ENCODE data around the gene GREB1.

DNA sequence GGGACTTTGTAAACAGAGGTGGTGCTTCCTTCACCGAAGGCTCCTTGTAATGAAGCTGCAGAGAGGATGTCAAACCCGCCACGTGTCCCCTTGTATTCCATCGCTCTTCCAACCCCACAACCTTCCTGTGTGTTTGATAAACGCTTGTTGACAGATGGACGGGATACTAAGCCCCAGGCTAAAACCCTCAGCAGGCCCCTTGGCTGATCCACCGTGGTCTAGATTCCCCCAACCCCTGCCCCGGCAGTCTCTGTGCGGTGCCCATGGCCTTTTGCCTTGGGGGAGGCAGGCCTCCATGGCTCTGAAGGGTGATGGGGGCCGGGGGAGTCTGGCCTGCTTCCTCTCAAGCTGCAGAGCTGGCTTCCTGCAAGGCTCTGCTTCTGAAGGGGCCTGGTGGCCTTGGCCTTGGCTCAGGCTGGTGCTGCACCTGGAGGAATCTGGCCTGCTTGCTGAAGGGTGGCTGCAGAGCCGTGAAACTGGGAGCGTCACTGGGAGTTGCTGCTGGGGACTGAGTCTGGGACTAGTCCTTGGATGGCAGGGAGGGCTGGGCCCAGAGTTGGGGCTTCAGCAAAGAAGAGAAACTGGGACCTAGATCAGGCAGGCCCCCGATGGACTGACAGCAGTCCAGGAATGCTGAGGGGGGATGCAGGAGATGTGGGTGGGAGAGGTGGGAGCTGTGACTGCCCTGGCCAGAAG, 145.8 kb downstream of the GREB1 start:
- TF ChIP-seq, protein P1, sequence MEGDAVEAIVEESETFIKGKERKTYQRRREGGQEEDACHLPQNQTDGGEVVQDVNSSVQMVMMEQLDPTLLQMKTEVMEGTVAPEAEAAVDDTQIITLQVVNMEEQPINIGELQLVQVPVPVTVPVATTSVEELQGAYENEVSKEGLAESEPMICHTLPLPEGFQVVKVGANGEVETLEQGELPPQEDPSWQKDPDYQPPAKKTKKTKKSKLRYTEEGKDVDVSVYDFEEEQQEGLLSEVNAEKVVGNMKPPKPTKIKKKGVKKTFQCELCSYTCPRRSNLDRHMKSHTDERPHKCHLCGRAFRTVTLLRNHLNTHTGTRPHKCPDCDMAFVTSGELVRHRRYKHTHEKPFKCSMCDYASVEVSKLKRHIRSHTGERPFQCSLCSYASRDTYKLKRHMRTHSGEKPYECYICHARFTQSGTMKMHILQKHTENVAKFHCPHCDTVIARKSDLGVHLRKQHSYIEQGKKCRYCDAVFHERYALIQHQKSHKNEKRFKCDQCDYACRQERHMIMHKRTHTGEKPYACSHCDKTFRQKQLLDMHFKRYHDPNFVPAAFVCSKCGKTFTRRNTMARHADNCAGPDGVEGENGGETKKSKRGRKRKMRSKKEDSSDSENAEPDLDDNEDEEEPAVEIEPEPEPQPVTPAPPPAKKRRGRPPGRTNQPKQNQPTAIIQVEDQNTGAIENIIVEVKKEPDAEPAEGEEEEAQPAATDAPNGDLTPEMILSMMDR (conservative IDR thresholded peaks at IDR 0.05; ENCODE audit: low read depth, low read length): no peak
- TF ChIP-seq EZH2 (IDR thresholded peaks at IDR 0.05; ENCODE audit: low read length, unreplicated experiment) (no peak), EZH2phosphoT487 (IDR thresholded peaks at IDR 0.05; ENCODE audit: borderline replicate concordance, low read length) (no peak)
